ENCODE measurements around the gene GPR143.

Gene GPR143

GRCh38 chrX:9704876-9705465, 60.7 kb downstream of the GPR143 start:
- no peaks in the 10 kb centered on the region for H3K9me3 Mint-ChIP-seq (ENCODE audit: low read depth)

GRCh38 chrX:9703406-9703805, 62.2 kb downstream of the GPR143 start:
- no peaks in the 10 kb centered on the region for H3K9me3 Mint-ChIP-seq (ENCODE audit: low read depth)
- H3K36me3 Mint-ChIP-seq, result peaks cover 13% of the 10 kb centered on the region
- H3K27ac Mint-ChIP-seq, result no peak overlapping the region
- H3K27me3 Mint-ChIP-seq, result no peaks in the 10 kb centered on the region
- H3K4me1 Mint-ChIP-seq (ENCODE audit: low read depth), result peaks cover 4% of the 10 kb centered on the region
- no peak overlapping the region for H3K4me3 Mint-ChIP-seq

More at GRCh38 chrX:9704876-9705465, 60.7 kb downstream of the GPR143 start:
- Mint-ChIP-seq H3K4me3 (no peak overlapping the region), H3K27me3 (no peaks in the 10 kb centered on the region), H3K4me1 (ENCODE audit: low read depth) (peaks cover 6% of the 10 kb centered on the region), H3K27ac (no peak overlapping the region), H3K36me3 (peaks cover 10% of the 10 kb centered on the region)

DNA sequence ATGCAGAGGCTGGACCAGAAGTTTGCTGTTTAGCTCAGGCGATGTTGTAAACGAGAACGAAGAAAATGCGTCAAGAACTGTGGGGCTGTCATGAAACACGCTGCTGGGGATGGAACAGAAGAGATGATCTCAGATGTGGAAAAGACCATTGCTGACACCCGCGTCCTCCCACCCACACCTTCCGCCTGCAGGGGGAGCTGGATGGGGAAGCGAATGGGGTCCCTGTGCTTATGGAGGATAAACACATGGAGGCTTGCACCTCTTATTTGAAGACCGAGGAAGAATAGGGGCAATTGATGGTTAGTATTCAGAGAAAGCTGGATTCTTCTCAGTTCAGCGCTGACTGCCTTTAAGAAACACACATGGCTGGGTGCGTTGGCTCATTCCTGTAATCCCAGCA, 63.9 kb downstream of the GPR143 start:
- Mint-ChIP-seq H3K4me1 (ENCODE audit: low read depth) (no peaks in the 10 kb centered on the region), H3K36me3 (peaks cover 15% of the 10 kb centered on the region), H3K4me3 (no peak overlapping the region), H3K27me3 (no peaks in the 10 kb centered on the region), H3K27ac (no peak overlapping the region), H3K9me3 (ENCODE audit: low read depth) (no peaks in the 10 kb centered on the region)

DNA sequence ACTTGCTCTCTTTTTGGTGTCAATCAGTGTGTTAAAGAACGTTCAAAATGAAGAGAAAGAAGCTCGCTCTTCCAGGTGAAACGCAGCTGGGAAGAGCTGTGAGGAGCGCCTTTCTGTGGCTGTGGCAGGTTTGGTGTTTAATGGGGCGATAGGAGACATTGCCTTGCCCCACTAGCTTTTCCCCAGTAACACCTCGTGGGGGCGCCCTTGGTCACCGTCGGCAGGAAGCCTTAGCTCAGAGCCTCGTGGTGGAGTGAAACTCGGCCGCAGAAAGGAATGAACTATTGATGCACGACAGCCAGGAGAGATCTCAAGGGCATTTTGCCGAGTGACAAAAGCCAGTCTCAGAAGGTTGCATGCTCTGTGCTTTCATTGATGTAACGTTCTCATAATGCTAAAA, 65.1 kb downstream of the GPR143 start:
- Mint-ChIP-seq H3K36me3 (peaks cover 20% of the 10 kb centered on the region), H3K4me1 (ENCODE audit: low read depth) (no peaks in the 10 kb centered on the region), H3K27ac (no peak overlapping the region), H3K9me3 (ENCODE audit: low read depth) (no peaks in the 10 kb centered on the region), H3K27me3 (no peaks in the 10 kb centered on the region), H3K4me3 (no peak overlapping the region)

DNA sequence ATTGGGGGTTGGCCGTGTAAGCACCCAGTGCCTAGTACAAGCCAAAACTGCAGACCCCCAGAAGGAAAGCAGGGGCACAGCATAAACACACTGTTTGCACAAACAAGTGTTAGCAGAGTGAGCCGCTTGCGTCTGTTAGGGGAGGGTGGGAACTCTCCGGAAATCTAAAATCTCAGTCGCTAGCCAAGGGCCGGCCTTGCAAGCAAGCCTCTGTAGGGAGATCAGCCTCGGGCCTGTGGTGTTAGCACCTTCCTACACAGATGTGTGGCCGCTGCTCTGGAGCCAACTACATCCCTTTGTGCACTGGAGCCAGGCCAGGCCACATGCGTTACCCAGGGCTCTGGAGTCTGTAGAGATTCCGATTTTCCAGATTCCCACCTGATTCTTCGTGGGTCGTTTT, 67.1 kb downstream of the GPR143 start:
- Mint-ChIP-seq H3K9me3 (ENCODE audit: low read depth) (no peaks in the 10 kb centered on the region), H3K27me3 (no peaks in the 10 kb centered on the region), H3K27ac (no peak overlapping the region), H3K4me1 (ENCODE audit: low read depth) (no peaks in the 10 kb centered on the region), H3K36me3 (peaks cover 16% of the 10 kb centered on the region), H3K4me3 (no peak overlapping the region)

DNA sequence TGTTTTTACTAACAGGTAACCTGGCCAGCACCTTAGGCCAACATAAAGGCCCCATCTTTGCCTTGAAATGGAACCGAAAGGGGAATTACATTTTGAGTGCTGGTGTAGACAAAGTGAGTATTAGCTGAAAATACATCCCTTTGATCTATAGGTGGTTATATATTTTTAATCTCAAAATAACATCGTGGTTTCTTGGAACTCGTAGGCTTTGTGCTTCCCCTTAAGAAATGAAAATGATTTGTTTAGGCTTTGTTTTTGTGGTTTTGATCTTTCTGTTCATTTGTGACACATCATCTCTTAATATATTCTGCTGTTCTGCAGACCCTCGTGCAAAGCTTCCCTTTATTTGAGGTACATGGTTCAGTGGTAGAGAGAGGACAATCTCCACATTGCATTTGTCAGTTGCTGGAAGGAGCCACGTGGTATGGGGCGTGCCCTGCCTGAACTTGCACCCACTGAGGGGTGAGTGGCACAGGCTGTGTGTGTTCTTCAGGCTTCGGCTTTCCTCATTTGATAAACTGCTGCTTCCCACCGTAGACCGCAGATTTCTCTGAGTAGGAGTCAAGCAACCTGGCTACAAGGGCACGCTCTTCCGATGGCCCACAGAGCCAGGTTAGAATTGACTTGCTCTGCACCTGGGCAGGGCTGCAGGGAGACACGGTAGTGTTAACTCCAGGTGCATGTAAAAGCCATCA, 72.2 kb downstream of the GPR143 start:
- no peaks in the 10 kb centered on the region for H3K27me3 Mint-ChIP-seq
- H3K27ac Mint-ChIP-seq, result no peak overlapping the region

DNA sequence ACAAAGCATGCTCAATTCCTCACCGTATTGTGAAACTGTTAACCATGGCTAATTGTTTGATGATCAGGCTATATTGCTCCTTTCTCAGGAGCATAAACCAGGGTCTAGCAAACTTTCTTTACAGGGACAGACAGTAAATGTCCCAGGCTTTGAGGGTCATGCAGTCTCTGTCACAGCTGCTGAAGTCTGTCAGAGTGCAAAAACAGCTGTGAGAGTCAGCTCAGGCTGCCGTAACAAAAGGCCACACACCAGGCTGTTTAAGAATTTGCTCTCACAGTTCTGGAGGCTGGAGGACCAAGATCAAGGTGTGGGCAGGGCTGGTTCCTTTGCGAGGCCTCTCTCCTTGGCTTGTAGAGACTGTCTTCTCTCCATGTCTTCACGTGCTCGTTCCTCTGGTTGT, 75.6 kb downstream of the GPR143 start:
- Mint-ChIP-seq H3K27ac (no peak overlapping the region), H3K4me3 (no peak overlapping the region), H3K27me3 (no peaks in the 10 kb centered on the region), H3K9me3 (ENCODE audit: low read depth) (no peaks in the 10 kb centered on the region), H3K4me1 (ENCODE audit: low read depth) (no peaks in the 10 kb centered on the region), H3K36me3 (no peaks in the 10 kb centered on the region)

More for the DNA sequence above, 72.2 kb downstream of the GPR143 start:
- no peak overlapping the region for H3K4me3 Mint-ChIP-seq
- no peaks in the 10 kb centered on the region for H3K9me3 Mint-ChIP-seq (ENCODE audit: low read depth)
- peaks cover 9% of the 10 kb centered on the region for H3K36me3 Mint-ChIP-seq
- H3K4me1 Mint-ChIP-seq (ENCODE audit: low read depth), result no peaks in the 10 kb centered on the region

- Mint-ChIP-seq H3K4me1 (ENCODE audit: low read depth) (no peaks in the 10 kb centered on the region), H3K9me3 (ENCODE audit: low read depth) (no peaks in the 10 kb centered on the region), H3K36me3 (no peaks in the 10 kb centered on the region), H3K4me3 (no peak overlapping the region), H3K27me3 (no peaks in the 10 kb centered on the region), H3K27ac (no peak overlapping the region)
These were observed 76.8 kb downstream of the GPR143 start for GRCh38 chrX:9688833-9689232.

- Mint-ChIP-seq H3K4me3 (no peak overlapping the region), H3K27me3 (no peaks in the 10 kb centered on the region), H3K4me1 (ENCODE audit: low read depth) (no peaks in the 10 kb centered on the region), H3K27ac (no peak overlapping the region), H3K36me3 (no peaks in the 10 kb centered on the region), H3K9me3 (ENCODE audit: low read depth) (no peaks in the 10 kb centered on the region)
These were observed 77.7 kb downstream of the GPR143 start for GRCh38 chrX:9687899-9688298.

- no peak overlapping the region for H3K4me3 Mint-ChIP-seq
- H3K27ac Mint-ChIP-seq, result no peak overlapping the region
- H3K9me3 Mint-ChIP-seq (ENCODE audit: low read depth), result no peaks in the 10 kb centered on the region
- no peaks in the 10 kb centered on the region for H3K36me3 Mint-ChIP-seq
- H3K27me3 Mint-ChIP-seq, result no peaks in the 10 kb centered on the region
- peaks cover 3% of the 10 kb centered on the region for H3K4me1 Mint-ChIP-seq (ENCODE audit: low read depth)
These were observed 82.3 kb downstream of the GPR143 start for GRCh38 chrX:9683350-9683749.

DNA sequence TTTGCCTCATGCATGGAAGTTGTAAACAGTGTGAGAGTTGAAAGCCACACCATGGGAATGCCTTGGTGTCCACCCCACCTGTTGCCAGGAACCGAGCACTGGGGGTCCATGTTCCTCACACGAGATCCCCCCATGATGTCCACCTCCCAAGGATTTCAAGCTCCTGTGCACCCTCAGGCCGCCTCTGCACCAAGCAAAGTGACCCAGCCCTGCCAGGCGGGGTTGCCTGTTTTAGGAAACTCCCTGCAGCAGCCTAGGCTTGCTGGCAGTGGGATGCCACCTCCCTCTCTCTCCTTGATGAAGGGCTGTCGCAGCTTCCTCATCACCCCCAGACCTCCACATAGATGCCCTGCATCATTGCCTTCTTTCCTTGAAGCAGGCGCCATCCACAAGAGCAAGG, 82.8 kb downstream of the GPR143 start:
- no peak overlapping the region for H3K27ac Mint-ChIP-seq
- peaks cover 7% of the 10 kb centered on the region for H3K4me1 Mint-ChIP-seq (ENCODE audit: low read depth)
- H3K27me3 Mint-ChIP-seq, result no peaks in the 10 kb centered on the region
- no peaks in the 10 kb centered on the region for H3K9me3 Mint-ChIP-seq (ENCODE audit: low read depth)
- no peaks in the 10 kb centered on the region for H3K36me3 Mint-ChIP-seq
- H3K4me3 Mint-ChIP-seq, result no peak overlapping the region

DNA sequence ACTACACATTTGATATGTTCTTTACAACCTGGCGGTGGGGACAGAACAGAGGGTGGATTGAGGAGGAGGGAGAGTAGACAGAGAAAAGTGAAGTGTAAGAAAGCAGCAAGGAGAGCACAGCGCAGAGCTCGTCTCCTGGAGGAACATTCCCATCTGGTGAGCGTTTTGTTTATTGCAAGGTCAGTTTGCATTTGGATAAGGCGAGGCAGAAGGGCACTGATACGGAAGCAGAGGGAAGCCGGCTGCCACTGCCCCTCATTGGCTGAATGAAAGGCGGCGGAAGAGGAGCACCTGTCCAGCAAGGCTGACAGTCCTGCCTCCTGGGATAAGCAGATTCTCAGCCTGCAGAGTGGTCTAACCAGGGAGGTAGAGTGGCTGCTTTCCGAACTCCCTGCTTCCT, 83.2 kb downstream of the GPR143 start:
- Mint-ChIP-seq H3K36me3 (peaks cover 2% of the 10 kb centered on the region), H3K4me3 (no peak overlapping the region), H3K27me3 (no peaks in the 10 kb centered on the region), H3K4me1 (ENCODE audit: low read depth) (peaks cover 10% of the 10 kb centered on the region), H3K27ac (no peak overlapping the region), H3K9me3 (ENCODE audit: low read depth) (no peaks in the 10 kb centered on the region)

DNA sequence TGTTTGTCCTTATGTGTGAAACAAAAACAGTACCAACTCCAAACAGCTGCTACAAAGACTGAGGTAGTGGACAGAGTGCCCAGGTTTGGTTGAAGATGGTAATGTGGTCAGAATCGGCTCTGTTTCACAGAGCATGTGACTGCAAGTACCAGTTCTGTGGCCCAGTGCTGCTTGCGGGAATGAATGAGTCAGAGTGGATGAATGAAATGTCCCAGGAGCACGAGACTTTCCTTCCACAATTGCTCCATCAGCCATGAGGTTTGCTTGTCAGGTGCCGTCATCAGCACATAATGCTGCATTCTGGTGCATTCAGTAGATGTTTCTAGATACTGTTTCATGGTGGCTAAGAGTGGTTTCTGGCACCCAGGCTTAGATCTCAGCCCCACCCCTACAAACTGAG, 84.2 kb downstream of the GPR143 start:
- Mint-ChIP-seq H3K27ac (no peak overlapping the region), H3K27me3 (no peaks in the 10 kb centered on the region), H3K36me3 (peaks cover 5% of the 10 kb centered on the region)

GRCh38 chrX:9681011-9681410, 84.6 kb downstream of the GPR143 start:
- Mint-ChIP-seq H3K36me3 (peaks cover 6% of the 10 kb centered on the region), H3K4me3 (no peak overlapping the region), H3K27ac (no peak overlapping the region), H3K9me3 (ENCODE audit: low read depth) (no peaks in the 10 kb centered on the region), H3K27me3 (no peaks in the 10 kb centered on the region), H3K4me1 (ENCODE audit: low read depth) (peaks cover 20% of the 10 kb centered on the region)

More for the DNA sequence above, 84.2 kb downstream of the GPR143 start:
- Mint-ChIP-seq H3K4me3 (no peak overlapping the region), H3K9me3 (ENCODE audit: low read depth) (no peaks in the 10 kb centered on the region), H3K4me1 (ENCODE audit: low read depth) (peaks cover 19% of the 10 kb centered on the region)

GRCh38 chrX:9678215-9678965, 87.3 kb downstream of the GPR143 start:
- no peak overlapping the region for H3K4me3 Mint-ChIP-seq
- peaks cover 10% of the 10 kb centered on the region for H3K36me3 Mint-ChIP-seq
- no peaks in the 10 kb centered on the region for H3K9me3 Mint-ChIP-seq (ENCODE audit: low read depth)
- H3K27me3 Mint-ChIP-seq, result no peaks in the 10 kb centered on the region
- peak overlapping the region; percentile 41 for H3K27ac Mint-ChIP-seq
- peaks cover 22% of the 10 kb centered on the region for H3K4me1 Mint-ChIP-seq (ENCODE audit: low read depth)
